GM18858 (cell line): Measurements from ENCODE around the gene FXR2.
A peak's percentile ranks its signal among the peaks of the same experiment; 100 is the strongest.

ENCODE experiments used
- ATAC-seq: cut with Tn5 transposase; IDR thresholded peaks from one replicate; pipeline ENCODE4 v1.9.1; 2021; ENCODE audit not compliant: unreplicated experiment

The FXR2 gene

DNA sequence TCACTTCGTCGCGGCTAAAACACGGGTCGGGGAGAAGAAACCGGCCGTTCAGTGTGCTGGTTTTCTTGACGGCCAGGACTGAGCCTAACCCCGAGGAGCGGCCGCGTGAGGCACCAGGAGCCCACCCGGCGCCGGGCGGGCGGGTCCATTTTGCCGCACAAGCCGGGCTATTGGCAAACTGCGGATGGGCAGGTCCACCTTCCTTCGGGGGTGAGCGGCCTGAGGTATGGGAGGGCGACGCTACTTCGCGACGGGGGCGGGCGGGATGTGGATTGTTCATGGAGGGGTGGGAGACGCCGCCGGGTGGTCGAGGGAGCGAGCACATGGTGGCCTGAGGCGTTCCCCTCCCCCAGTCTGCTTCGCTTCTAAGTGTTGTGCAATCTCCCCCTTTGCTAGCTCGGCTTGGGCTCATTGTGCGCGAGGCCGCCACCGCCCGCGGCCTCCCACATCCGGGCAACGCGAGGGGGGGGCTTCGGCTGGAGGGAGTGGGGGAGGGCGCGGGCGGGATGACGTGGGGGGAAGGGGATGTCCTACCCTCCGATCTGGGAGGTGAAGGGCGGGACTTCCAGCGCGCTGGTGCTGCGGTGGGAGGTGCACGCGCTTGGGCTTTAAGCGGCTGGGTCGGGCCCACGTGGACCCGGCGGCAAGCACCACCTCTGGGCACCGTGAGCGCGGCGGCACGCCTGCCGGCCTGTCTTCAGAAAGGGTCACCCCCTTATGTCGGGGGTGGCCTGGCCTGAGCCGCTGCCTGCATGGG is 41.2 kb downstream of the FXR2 start:
- ATAC-seq: no peak

DNA sequence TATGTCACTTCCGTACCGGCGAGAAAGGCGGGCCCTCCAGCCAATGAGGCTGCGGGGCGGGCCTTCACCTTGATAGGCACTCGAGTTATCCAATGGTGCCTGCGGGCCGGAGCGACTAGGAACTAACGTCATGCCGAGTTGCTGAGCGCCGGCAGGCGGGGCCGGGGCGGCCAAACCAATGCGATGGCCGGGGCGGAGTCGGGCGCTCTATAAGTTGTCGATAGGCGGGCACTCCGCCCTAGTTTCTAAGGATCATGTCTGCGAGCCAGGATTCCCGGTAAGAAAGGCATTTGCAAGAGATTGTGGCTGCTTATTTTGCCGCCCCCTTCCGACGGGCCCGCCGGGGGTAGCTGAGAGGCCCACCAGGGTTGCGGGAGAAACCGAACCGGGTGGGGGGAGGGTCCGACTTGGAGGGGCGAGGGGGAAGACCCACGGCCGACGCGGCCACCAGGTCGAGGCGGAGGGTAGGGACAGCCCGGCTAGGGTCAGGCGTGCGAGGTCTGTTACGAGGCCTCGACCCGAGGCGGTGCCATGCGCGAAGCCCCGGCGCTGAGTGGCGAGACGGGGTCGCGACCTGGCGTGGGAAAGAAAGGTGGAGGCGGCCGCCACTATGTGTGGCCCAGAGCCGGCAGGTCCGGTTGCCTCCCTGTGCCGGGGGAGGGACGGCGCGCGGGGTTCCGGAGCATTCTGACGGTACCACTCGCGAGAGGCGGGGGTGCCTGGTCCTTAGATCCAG is 41.9 kb downstream of the FXR2 start:
- ATAC-seq: peak; percentile 85

DNA sequence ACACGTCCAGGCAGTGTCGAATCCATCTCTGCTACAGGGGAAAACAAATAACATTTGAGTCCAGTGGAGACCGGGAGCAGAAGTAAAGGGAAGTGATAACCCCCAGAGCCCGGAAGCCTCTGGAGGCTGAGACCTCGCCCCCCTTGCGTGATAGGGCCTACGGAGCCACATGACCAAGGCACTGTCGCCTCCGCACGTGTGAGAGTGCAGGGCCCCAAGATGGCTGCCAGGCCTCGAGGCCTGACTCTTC is 42.4 kb downstream of the FXR2 start:
- no peak for ATAC-seq

DNA sequence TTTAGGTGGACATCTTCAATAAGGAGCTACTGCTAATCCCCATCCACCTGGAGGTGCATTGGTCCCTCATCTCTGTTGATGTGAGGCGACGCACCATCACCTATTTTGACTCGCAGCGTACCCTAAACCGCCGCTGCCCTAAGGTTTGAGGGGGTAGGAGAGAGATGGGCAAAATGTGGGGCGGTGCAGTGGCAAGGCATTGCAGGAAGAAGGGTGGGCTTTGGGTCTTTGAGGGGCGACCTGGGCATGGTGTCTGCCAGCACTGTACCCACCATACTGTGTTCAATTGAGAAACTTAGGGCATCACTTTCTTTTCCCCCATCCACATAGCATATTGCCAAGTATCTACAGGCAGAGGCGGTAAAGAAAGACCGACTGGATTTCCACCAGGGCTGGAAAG is 44.3 kb downstream of the FXR2 start:
- ATAC-seq: no peak

DNA sequence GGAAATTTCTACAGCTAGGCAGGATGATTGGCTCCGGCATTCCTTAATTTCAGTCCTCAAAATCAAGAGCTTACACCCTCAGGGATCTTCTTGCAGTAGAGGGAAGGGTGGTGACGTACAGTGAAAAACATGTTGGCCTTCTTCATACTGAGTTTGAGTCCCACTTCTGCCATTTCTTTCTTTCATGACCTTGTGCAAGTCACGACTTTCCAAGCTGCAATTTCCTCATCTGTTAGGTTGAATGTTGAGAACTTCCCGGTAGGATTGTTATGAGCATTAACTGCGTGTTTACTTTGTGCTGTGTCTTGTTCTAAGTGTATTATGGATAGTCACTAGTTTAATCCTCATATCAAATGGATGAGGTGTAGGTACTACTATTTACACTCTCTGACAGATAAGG is 45.1 kb downstream of the FXR2 start:
- ATAC-seq: no peak

DNA sequence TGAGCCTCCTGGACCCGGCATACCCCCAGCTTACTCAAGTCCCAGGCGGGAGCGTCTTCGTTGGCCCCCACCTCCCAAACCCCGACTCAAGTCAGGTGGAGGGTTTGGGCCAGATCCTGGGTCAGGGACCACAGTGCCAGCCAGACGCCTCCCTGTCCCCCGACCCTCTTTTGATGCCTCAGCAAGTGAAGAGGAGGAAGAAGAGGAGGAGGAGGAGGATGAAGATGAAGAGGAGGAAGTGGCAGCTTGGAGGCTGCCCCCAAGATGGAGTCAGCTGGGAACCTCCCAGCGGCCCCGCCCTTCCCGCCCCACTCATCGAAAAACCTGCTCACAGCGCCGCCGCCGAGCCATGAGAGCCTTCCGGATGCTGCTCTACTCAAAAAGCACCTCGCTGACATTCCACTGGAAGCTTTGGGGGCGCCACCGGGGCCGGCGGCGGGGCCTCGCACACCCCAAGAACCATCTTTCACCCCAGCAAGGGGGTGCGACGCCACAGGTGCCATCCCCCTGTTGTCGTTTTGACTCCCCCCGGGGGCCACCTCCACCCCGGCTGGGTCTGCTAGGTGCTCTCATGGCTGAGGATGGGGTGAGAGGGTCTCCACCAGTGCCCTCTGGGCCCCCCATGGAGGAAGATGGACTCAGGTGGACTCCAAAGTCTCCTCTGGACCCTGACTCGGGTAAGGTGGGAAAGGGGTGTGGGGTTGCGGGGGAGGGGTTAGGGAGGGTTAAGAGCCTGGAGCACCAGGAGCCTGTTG is 51.4 kb downstream of the FXR2 start:
- no peak for ATAC-seq

DNA sequence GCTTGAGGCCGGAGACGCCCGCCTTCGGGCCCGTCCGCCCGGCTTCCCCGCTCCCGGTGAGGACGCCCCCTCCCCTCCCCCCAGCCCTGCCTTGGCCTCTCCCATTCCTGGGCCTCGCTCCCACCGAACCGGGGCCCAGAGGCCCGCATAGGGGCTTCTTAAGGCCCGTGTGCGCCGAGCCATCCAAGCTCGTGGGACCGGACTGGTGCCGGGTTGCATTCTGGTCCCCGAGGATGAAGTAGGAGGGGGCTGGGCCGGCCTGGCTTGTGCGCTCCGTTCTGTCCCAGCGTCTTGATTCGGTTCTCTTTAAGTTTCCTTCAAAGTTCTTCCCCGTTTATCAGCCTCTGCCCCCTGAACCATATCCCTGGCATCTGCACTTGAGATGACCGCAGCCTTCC is 52.5 kb downstream of the FXR2 start:
- no peak for ATAC-seq

DNA sequence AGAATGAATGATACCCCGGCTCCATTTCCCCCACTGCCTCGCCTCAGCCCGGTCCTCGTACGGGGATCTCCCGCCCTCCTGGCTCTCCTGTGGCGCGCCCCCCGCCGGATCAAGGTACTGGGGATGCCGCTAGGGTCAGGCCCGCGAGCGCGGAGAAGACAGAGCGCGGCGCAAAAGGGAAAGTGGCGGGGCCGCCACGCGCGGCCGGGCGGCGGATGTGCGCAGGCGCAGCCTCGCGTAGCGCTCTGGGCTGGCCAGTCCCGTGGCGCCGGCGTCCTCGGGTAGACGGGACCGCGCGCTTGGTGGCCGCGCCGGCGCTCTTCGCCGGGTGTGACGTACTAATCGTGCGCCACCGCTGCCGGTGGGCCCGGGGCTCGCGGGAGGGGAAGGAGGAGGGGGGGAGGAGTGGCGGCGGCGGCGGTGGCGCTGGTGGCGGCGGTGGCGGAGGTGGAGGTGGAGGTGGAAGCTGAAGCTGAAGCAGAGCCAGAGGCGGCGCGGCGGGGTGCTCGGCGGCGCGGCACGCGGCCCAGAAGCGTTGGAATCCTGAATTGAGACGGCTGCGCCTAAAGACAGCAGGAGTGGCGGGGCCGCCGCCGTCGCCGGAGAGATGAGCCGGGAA is 53.0 kb downstream of the FXR2 start, which contains the start of gene SENP3:
TSS of gene SENP3 (plus strand) at position 331 of the 619 bp plus-strand sequence. CDS start 1,158 bp downstream, outside the sequence.
- no peak for ATAC-seq

DNA sequence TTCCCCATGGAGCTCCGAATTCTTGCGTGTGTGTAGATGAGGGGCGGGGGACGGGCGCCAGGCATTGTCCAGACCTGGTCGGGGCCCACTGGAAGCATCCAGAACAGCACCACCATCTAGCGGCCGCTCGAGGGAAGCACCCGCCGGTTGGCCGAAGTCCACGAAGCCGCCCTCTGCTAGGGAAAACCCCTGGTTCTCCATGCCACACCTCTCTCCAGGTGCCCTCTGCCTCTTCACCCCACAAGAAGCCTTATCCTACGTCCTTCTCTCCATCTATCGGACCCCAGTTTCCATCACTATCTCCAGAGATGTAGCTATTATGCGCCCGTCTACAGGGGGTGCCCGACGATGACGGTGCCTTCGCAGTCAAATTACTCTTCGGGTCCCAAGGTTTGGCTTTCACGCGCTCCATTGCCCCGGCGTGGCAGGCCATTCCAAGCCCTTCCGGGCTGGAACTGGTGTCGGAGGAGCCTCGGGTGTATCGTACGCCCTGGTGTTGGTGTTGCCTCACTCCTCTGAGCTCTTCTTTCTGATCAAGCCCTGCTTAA is 53.6 kb downstream of the FXR2 start:
- ATAC-seq: no peak

DNA sequence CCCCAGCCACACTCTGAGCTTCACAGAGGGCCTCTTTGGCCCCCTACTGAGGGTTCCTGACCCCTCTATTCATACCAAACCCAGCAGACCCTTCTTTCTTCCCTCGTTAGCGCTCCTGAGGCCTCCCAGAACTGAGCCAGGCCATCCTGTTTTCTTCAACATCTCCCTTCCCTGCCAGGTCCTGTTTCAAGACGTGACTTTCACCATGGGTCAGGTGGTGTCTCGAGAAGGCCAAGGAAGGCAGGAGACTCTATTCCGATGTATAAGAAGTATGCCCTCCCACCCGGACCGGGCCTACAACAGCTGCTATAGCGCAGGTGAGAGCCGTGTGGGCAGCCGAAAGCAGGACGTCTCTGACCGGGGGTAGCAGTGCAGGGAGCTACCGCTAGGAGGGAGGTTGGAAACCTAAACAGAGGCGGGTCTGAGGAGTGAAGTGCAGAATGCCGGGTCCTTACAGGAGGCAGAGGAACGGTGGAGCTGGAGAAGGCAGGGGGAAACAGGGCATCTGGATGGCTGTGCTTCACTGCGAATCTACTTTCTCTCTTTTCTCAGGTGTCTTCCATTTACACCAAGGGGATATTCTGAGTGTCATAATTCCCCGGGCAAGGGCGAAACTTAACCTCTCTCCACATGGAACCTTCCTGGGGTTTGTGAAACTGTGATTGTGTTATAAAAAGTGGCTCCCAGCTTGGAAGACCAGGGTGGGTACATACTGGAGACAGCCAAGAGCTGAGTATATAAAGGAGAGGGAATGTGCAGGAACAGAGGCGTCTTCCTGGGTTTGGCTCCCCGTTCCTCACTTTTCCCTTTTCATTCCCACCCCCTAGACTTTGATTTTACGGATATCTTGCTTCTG is 54.3 kb downstream of the FXR2 start:
- no peak for ATAC-seq

DNA sequence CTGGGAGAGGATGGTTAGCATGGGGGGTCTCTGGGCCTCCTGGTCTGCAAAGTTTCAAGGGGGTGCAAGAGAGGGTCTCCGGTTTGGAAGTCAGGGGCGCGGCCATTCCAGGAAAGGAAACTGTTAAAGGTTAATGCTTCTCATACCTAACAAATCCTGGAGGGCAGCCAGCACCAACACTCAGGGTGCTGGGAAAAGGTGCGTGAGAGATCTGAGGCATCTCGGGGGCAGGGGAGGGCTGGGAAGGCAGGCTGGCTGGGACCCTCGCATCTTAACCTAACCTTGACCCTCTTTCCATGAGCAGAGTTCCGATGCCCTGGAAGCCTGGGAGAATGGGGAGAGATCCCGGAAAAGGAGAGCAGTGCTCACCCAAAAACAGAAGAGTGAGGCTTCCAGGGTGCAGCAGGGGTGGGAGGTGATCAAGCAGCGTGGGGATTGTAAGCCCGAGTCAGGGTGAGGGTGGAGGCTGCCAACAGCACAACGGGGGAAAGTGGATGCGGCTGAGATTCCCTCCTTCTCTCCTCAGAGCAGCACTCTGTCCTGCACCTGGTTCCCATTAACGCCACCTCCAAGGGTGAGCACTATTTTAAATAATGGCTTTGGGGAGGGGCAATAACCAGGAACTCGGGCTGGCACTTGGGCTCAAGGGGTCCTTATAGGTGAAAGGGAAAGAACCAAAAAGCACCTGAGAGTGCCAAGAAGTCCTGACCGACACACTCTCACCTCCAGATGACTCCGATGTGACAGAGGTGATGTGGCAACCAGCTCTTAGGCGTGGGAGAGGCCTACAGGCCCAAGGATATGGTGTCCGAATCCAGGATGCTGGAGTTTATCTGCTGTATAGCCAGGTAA is 55.2 kb downstream of the FXR2 start:
- ATAC-seq: no peak

DNA sequence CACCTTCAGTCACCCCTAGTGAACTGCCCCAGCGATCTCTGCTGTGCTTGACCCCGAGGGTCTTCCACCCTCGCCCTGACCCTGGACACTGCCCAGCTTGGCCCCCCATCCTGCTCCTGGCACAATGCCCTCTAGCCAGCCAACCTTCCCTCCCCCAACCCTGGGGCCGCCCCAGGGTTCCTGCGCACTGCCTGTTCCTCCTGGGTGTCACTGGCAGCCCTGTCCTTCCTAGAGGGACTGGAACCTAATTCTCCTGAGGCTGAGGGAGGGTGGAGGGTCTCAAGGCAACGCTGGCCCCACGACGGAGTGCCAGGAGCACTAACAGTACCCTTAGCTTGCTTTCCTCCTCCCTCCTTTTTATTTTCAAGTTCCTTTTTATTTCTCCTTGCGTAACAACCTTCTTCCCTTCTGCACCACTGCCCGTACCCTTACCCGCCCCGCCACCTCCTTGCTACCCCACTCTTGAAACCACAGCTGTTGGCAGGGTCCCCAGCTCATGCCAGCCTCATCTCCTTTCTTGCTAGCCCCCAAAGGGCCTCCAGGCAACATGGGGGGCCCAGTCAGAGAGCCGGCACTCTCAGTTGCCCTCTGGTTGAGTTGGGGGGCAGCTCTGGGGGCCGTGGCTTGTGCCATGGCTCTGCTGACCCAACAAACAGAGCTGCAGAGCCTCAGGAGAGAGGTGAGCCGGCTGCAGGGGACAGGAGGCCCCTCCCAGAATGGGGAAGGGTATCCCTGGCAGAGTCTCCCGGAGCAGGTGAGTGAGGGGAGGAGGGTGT is 56.0 kb downstream of the FXR2 start, which contains the start of gene TNFSF13:
TSS of gene TNFSF13 (plus strand) at position 207 of the 776 bp plus-strand sequence. CDS start at position 497, 290 bp downstream.
- ATAC-seq: no peak

DNA sequence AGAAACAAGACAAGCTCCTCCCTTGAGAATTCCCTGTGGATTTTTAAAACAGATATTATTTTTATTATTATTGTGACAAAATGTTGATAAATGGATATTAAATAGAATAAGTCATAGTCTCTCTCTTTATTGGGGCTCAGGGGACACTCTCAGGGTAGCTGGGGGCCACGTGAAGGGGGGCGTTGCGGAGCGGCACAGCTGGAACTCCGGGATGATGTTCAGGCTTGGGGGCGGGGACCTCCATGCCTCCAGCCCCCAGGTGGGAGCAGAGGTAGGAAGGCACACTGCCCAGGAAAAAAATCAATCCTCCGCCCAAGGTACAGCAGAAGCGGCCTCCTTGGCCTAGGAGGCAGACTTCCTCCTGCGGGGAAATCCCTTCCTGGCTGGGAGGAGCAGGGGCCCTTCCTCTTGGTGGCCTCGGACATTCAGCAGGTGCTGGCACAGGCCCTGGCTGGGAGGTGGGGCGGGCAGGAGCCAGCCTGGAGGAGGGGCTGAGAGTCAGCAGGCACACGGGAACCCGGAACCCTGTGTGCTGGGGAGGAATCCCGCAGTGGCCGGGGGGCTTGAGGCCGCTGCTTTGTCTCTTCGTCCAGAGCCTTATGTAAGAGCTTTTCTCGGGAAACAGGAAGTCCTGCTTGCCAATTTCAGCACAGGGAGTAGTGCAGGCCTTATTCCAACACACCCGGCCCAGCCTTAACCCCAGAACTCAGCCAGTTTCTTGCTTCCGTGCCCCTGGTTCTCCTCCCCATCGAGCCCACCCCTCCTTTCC is 56.7 kb downstream of the FXR2 start:
- ATAC-seq: no peak

DNA sequence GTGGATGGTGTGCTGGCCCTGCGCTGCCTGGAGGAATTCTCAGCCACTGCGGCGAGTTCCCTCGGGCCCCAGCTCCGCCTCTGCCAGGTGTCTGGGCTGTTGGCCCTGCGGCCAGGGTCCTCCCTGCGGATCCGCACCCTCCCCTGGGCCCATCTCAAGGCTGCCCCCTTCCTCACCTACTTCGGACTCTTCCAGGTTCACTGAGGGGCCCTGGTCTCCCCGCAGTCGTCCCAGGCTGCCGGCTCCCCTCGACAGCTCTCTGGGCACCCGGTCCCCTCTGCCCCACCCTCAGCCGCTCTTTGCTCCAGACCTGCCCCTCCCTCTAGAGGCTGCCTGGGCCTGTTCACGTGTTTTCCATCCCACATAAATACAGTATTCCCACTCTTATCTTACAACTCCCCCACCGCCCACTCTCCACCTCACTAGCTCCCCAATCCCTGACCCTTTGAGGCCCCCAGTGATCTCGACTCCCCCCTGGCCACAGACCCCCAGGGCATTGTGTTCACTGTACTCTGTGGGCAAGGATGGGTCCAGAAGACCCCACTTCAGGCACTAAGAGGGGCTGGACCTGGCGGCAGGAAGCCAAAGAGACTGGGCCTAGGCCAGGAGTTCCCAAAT is 57.4 kb downstream of the FXR2 start:
- ATAC-seq: no peak

DNA sequence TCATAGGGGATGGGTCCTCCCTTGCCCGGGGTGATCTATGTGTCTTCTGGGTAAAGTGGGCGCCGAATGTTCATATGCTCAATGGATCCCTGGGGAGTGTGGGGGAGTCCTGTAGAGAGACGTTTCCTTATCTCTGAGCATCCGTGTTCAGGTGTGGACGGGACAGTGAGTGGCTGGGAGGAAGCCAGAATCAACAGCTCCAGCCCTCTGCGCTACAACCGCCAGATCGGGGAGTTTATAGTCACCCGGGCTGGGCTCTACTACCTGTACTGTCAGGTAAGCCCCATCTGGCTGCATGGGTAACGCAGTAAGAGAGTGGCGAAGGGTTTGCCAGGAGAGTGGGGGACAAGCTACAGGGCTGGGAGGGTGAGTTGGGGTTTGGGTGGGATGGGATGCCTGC is 58.1 kb downstream of the FXR2 start:
- ATAC-seq: no peak

DNA sequence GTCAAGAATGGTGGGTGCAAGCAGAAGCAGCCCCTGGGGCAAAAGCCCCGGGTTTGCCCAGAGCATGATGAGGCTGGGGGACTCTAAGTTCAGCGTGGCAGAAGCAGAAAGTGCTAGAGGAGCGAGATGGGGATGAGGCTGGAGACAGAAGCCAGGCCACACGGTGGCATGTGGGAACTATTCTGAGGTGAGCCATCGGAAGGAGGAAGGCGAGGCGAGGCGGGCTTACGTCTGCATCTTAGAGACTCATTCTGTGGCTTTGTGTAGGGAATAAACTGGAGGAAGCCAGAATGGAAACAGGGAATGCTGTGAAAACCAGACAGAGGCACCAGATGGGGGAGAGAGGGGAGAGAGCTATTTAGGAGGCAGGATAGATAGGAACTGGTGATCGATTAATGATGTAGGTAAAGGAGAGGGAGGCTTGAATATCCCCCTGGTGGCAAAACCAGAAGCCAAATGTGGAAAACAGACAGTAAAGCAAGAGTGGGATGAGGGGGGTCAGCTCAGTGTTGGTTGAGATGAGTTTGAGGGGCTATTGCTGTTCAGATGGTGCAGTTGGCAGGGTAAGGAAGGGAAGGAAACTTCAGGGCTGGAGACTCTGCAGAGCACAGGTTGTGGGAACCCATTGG is 59.3 kb downstream of the FXR2 start:
- ATAC-seq: no peak

DNA sequence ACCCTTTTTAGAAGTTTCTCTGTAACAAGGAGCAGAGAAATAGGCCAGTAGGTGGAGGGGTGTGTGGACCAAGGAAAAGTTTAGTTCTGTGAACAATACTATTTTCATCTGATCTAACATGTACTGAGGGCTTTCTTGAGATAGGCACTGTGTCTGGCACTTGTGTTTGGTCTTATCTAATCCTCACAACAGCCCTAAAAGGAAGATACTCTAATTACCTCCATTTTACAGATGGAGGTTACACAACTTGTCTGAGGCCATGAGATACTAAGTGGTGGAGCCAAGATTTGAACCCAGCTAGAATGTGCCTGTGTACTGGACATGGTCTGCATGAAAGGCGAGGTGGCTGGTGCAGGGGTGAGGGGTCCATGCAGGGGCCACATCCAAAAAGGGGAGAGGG is 61.3 kb downstream of the FXR2 start:
- ATAC-seq: no peak
